ENCODE results near the gene YARS1.

YARS1 gene

GRCh38 chr1:32775640-32776337 is 41.4 kb downstream of the YARS1 start:
- no peak for DNase-seq

DNA sequence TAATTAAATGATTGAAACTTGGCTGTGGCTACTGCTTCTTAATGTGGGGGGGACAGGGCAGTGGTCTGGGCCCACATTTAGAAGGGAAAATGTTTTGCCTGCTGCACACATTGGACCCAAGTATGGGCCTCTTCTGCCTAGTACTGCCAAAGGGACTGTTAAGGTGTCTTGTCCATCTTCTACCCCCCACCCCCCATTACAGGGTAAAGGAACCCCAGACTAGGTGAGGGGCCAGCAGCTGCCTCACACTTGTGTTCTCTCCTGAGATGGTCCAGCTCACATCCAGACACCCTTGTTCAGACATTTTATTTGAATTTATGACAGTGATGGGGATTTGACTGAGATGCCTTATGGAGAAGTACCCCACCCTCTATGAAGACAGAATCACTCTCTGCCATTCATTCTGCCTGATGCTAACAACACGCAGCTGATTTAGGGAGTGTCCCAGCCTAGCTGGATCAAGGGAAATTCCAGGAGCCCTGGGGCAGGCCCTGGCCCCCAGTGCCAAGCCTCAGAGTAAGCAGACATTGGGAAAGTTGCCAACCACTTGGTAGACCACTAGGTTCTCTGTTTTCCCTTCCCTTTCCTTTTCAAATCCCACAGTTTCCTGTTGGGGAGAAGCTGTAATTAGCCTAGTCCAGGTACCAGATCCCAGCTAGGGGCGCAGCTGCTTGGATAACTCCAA is 42.1 kb downstream of the YARS1 start:
- no peak for DNase-seq

DNA sequence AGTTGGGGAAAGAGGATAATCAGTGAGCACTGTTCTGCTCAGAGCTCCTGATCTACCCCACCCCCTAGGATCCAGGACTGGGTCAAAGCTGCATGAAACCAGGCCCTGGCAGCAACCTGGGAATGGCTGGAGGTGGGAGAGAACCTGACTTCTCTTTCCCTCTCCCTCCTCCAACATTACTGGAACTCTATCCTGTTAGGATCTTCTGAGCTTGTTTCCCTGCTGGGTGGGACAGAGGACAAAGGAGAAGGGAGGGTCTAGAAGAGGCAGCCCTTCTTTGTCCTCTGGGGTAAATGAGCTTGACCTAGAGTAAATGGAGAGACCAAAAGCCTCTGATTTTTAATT is 42.7 kb downstream of the YARS1 start:
- no peak for DNase-seq

DNA sequence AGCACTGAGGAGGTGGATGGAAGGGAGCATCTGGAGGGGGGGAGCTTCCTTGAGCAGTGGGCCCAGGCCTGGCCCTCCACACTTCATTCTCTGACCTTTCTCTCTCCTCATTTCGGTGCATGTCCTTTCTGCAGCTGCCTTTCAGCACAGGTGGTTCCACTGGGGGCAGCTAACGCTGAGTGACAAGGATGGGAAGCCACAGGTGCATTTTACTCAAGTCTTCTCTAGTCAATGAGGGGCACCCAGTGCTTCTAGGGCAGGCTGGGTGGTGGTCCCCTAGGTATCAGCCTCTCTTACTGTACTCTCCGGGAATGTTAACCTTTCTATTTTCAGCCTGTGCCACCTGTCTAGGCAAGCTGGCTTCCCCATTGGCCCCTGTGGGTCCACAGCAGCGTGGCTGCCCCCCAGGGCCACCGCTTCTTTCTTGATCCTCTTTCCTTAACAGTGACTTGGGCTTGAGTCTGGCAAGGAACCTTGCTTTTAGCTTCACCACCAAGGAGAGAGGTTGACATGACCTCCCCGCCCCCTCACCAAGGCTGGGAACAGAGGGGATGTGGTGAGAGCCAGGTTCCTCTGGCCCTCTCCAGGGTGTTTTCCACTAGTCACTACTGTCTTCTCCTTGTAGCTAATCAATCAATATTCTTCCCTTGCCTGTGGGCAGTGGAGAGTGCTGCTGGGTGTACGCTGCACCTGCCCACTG is 43.2 kb downstream of the YARS1 start:
- DNase-seq: no peak

DNA sequence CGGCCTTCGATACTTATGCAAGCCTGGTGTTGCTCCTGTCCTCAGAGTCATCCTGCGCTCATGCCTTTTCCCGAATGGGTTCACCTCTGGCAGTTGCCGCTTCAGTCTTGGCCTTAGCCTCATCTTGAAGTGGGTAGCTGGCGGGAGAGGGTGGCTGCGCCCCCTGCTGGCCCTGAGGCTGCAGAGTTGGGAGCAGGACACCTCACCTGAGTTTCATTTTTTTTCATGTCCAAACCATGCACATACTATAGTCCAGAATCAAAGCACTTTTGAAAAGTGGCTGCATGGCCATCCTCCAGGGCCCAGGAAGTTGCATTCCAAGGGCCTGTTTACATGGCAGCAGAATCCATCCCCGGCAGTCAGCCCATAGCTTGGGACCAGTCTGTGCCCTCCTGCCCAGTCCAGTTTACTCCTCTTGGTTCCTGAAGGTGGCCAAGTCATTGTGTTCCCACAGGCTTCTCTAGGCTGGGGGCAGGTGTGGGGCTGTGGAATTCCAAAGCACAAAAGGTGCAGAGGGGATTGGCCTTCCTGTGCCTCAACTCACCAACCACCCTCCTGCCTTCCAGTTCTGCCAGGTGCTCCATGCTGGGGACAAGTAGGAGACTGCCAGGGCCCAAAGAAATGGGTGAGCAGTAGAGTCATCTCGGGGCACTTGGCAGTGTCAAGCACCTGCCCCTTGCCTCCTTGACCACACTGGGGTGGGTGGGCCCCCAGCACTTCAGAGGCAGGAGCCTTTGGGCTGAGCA is 44.0 kb downstream of the YARS1 start:
- DNase-seq: no peak

GRCh38 chr1:32772281-32773017 is 44.7 kb downstream of the YARS1 start:
- DNase-seq: no peak

DNA sequence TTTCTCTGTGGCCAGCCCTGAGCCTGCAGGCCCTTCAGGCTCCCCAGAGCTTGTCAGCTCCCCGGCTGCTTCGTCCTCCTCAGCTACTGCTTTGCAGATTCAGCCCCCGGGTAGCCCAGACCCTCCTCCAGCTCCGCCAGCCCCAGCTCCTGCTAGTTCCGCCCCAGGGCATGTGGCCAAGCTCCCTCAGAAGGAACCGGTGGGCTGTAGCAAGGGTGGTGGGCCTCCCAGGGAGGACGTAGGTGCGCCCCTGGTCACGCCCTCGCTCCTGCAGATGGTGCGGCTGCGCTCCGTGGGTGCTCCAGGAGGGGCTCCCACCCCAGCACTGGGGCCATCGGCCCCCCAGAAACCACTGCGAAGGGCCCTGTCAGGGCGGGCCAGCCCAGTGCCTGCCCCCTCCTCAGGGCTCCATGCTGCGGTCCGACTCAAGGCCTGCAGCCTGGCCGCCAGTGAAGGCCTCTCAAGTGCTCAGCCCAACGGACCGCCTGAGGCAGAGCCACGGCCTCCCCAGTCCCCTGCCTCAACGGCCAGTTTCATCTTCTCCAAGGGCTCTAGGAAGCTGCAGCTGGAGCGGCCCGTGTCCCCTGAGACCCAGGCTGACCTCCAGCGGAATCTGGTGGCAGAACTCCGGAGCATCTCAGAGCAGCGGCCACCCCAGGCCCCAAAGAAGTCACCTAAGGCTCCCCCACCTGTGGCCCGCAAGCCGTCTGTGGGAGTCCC is 45.4 kb downstream of the YARS1 start:
- DNase-seq: no peak

- no peak for DNase-seq
These were observed 46.2 kb downstream of the YARS1 start for GRCh38 chr1:32770741-32771548.

- no peak for DNase-seq
These were observed 46.9 kb downstream of the YARS1 start for GRCh38 chr1:32770221-32770731.

DNA sequence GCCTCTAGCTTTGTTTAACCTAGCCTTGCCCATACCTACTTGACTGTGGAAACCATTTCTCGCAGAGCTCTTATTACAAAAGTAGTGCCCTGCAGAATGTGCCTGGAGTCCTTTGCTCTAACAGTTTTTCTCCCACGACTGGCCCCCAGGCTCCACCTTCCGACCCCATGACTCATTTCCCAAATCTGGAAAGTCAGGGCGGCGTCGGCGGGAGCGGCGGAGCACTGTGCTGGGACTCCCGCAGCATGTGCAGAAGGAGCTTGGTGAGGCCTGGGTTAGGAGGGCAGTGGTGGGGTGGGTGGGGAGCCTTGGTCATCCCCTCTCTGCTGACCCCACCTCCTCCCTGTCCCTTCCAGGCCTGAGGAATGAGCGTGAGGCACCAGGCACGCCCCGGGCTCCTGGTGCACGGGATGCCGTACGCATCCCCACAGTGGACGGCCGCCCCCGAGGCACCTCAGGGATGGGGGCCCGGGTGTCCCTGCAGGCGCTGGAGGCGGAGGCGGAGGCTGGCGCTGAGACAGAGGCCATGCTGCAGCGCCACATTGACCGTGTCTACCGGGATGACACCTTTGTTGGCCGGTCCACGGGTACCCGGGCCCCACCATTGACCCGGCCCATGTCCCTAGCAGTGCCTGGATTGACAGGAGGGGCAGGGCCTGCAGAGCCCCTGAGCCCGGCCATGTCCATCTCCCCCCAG is 47.5 kb downstream of the YARS1 start:
- no peak for DNase-seq

DNA sequence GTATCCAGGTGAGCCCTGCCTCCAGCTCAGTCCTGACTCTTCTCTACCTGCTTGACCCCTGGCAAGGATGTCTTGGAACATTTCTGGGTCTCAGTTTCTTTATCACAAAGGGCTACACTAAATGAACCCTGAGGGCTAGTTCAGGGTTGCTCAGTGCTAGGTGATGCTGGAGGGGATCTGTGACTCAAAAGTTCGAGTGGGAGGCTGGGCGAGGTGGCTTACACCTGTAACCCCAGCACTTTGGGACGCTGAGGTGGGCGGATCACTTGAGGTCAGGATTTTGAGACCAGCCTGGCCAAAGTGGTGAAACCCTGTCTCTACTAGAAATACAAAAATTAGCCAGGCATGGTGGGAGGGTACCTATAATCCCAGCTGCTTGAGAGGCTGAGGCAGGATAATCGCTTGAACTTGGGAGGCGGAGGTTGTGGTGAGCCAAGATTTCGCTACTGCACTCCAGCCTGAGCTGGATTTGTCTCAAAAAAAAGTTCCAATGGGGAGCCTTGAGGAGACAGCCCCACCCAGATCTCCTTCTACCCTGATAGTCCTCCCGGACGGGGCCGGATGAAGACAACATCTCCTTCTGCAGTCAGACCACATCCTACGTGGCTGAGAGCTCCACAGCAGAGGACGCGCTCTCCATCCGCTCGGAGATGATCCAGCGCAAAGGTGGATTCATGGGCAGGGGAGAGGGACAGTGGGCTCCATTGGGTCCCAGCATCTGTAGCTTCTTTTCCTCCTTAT is 48.9 kb downstream of the YARS1 start:
- no peak for DNase-seq

- DNase-seq: no peak
These were observed 49.5 kb downstream of the YARS1 start for GRCh38 chr1:32767641-32768040.

DNA sequence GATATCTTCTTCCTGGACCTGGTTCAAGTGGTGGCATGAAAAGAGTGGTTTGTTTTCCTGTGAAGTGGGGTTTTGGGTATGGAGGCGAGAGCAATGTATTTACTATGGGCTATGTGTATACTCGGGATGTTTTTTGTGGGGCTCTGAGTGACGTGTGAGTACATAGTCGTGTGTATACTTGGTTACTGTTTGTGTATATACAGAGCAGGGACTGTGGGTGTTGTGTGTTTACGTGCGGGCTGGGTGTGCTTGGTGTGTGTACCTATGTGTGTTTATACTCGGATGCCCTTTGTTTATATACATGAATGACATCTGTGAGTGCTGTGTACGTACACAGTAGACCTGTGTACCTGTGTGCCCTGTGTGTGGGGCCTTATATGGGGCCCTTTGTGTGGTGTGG is 50.0 kb downstream of the YARS1 start:
- DNase-seq: no peak

DNA sequence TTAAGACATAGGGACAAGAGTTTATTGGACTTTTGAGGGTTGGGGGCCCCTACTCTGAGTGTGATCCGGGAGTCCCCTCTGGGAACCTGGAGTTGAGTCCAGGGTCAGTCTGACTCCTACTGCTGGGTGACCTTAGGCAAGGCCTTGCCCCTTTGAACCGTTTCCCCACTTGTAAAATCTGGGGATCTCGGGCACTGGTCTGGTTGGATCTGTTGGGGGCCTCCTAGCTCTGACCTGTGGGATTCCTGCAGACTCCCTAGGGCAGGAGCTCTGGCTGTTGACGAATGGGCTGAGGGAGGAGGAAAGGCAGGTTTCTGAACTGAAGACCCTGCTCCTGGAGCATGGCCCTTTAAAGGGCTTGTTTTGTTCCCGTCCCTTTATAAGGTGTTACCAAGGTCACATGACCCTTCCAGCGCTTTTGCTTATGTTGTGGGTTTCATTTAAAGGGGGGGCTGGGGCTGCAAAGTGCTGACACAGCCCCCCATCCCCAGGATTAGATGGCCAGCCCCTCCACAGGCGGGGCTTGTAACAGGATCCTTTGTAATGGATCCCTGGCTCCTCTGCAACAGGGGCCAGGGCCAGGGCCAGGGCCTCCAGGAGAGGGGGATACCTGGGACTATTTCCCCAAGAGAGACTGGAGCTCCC is 50.7 kb downstream of the YARS1 start:
- DNase-seq: no peak

DNA sequence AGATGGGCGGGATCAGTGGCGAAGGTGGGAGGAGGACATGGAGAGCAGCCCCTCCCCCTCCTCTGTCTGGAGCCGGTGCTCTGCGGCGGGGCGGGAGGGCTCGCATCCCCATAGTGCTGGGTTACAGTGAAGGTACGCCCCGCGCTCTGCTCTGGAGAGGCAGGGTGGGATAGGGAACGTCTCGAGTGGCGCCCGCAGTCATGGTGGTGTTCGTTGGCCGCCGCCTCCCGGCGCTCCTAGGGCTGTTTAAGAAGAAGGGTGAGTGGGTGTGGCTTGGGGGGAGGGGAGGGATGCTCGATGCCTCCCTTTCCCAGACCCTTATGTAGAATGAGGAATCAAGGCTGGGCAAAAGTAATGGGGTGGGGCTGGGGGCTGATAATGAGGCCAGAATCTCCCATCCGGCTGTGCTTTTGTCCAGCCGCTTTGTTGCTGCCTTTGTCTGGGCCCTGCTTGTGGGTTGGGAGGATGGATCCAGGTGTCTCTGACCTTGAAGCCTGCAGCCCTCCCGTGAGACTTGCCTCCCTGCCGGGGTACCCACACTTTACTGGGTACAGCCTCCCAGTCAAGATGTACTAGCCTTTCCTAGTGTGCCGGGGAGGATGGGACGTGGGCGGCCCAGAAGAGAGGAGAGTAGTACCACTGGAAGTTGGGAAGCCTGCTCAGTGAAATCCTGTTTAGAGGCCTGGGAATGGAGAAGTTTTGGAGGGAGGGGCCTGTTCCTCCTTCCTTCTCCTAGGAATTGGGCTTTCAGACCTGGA is 51.4 kb downstream of the YARS1 start:
- no peak for DNase-seq

DNA sequence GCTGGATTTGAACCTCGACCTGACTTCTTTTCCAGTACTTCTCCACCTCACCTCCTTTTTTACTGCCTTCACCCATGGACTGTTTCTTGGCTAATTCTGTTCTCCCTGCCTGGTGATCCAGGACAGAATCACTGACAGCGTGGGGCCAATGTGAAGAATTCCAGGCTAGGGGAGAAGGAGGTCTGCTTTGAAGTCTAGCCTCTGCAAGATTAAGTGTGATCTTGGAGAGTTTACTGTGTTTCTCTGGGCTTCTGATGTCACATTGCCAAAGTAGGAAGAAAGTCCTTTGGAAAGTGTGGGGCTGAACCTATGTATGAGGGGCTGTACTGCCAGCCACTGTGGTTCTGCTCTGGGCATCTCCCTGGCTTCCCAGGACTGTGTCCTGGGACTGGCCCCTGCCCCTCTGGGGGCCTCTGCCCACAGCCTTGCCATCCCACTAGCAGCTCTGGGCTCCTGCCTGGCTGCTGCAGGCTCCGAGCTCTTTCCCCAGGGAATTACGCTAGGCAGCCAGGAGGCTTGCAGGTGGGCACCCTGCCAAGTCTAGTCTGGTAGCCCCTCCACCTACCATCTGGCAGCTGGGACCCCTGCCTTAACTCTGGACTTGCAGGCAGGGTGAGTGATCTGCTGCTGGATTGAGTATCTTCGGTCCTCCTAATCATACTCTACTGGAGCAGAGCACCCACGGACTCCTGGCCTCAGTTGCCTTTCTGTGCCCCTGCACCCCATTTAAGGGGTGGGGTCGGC is 52.2 kb downstream of the YARS1 start:
- DNase-seq: no peak

DNA sequence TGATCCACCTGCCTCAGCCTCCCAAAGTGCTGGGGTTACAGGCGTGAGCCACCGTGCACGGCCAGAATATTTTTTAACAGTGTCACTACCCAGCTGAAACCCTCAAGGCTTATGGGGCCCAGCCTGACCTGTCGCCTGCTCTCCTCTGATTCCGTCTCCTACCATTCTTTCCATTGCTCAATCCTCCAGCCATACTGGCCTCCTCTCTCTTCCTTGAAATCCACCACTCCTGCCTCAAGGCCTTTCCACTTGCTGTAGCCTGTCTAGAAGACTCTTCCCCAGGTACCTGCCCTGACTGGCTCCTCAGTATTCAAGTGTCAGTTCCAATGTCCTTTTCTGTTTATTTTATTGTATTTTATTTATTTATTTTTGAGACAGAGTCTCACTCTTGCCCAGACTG is 53.9 kb downstream of the YARS1 start:
- no peak for DNase-seq

DNA sequence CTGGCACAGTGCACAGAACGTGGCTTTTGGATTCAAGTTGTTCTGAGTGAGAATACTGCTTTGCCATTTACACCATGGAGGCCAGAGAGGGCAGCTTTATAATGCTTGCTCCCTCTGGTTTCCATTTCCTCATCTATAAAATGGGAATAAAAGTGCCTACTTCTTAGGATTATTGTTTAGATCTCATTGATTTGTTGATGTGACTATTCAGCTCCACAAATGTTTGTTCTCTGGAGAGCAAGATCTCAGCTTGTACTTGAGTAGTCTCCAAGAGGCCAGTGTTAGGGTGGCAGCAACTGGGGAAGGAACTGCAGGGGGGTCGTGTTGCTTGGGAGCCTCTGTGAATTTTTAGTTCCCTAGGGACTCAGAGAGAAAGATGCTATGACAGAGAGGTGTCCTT is 55.2 kb downstream of the YARS1 start:
- no peak for DNase-seq
